HEK293 (cell line): ENCODE measurements around the gene MATN3.

Source experiments
- CTCF ChIA-PET: fragments of 350-600 bp; formaldehyde crosslinking; extraction: SDS; loops from one replicate; lab custom pipeline; 2021; ENCODE audit warnings: antibody characterized with exemption; lab: Yijun Ruan, JAX
- POLR2A ChIA-PET: fragments of 300-600 bp; formaldehyde crosslinking; extraction: SDS; loops from one replicate; lab custom pipeline; 2020; ENCODE audit warnings: antibody characterized with exemption, inconsistent platforms; lab: Yijun Ruan, JAX
- H3K27ac ChIP-seq: fragments of 200-500 bp; sonication (Bioruptor generic); 2 replicates; pipeline ENCODE4 v1.5.1; 2014; ENCODE audit warnings: low read depth, low read length, control low read depth, inconsistent platforms; ENCODE audit errors: extremely low read depth
- H3K36me3 ChIP-seq, 2 experiments: fragments of 200-500 bp in 1 of 2; sonication (Bioruptor generic) in 1 of 2; 1 replicate in 1 of 2; 2 replicates in 1 of 2; pipeline ENCODE4 v1.5.1; 2014 to 2017; ENCODE audit warnings: inconsistent platforms in 2 of 2, low read length in 2 of 2; ENCODE audit not compliant: control insufficient read depth in 2 of 2, insufficient read depth in 1 of 2
- H3K4me1 ChIP-seq: fragments of 200-500 bp; sonication (Bioruptor generic); 2 replicates; pipeline ENCODE4 v1.5.1; 2014; ENCODE audit warnings: mild to moderate bottlenecking, low read length, inconsistent platforms; ENCODE audit not compliant: control insufficient read depth, insufficient read depth
- H3K4me3 ChIP-seq: 2 replicates; pipeline ENCODE4 v1.5.1; 2011; ENCODE audit warnings: low read depth, mild to moderate bottlenecking, control low read depth, low read length, moderate library complexity
- H3K9me3 ChIP-seq: fragments of 200-500 bp; sonication (Bioruptor generic); 2 replicates; pipeline ENCODE4 v1.5.1; 2014; ENCODE audit warnings: low read depth, low read length, inconsistent platforms; ENCODE audit not compliant: control insufficient read depth, insufficient read depth
- BCL11A ChIP-seq: fragments of 450-650 bp; formaldehyde crosslinking; IDR thresholded peaks from 2 replicates; pipeline ENCODE4 v1.5.1; 2016; ENCODE audit warnings: low read depth, missing biosample characterization, missing genetic modification characterization
- KLF9 ChIP-seq: fragments of 450-650 bp; formaldehyde crosslinking; IDR thresholded peaks from 2 replicates; pipeline ENCODE4 v1.5.1; 2016; ENCODE audit warnings: missing biosample characterization, missing genetic modification characterization, low read depth
- PRDM1 ChIP-seq: fragments of 450-650 bp; formaldehyde crosslinking; IDR thresholded peaks from 2 replicates; pipeline ENCODE4; 2016; ENCODE audit warnings: missing biosample characterization, missing genetic modification characterization
- SCRT2 ChIP-seq: fragments of 450-650 bp; formaldehyde crosslinking; IDR thresholded peaks from 2 replicates; pipeline ENCODE4 v1.5.1; 2016; ENCODE audit warnings: missing biosample characterization, missing genetic modification characterization
- WT1 ChIP-seq: fragments of 450-650 bp; formaldehyde crosslinking; IDR thresholded peaks from 2 replicates; pipeline ENCODE4 v1.5.1; 2016; ENCODE audit warnings: missing biosample characterization, missing genetic modification characterization
- ZBTB1 ChIP-seq: fragments of 450-650 bp; formaldehyde crosslinking; IDR thresholded peaks from 2 replicates; pipeline ENCODE4 v1.5.1; 2016; ENCODE audit warnings: missing biosample characterization, missing genetic modification characterization
- ZFHX2 ChIP-seq: fragments of 450-650 bp; formaldehyde crosslinking; conservative IDR thresholded peaks from 2 replicates; pipeline ENCODE4 v1.5.1; 2016; ENCODE audit warnings: missing biosample characterization, missing genetic modification characterization
- ZNF16 ChIP-seq: fragments of 450-650 bp; formaldehyde crosslinking; IDR thresholded peaks from 2 replicates; pipeline ENCODE4 v1.5.1; 2016; ENCODE audit warnings: low read depth, missing biosample characterization, missing genetic modification characterization
- ZNF169 ChIP-seq: fragments of 450-650 bp; formaldehyde crosslinking; IDR thresholded peaks from 2 replicates; pipeline ENCODE4 v1.5.1; 2016; ENCODE audit warnings: missing biosample characterization, missing genetic modification characterization
- ZNF202 ChIP-seq: fragments of 450-650 bp; formaldehyde crosslinking; IDR thresholded peaks from 2 replicates; pipeline ENCODE4 v1.5.1; 2016; ENCODE audit warnings: missing biosample characterization, missing genetic modification characterization, borderline replicate concordance
- ZNF211 ChIP-seq: fragments of 450-650 bp; formaldehyde crosslinking; IDR thresholded peaks from 2 replicates; pipeline ENCODE4 v1.5.1; 2016; ENCODE audit warnings: low read depth, missing biosample characterization, missing genetic modification characterization
- ZNF324 ChIP-seq: fragments of 450-650 bp; formaldehyde crosslinking; IDR thresholded peaks from 2 replicates; pipeline ENCODE4 v1.5.1; 2016; ENCODE audit warnings: missing biosample characterization, missing genetic modification characterization
- ZNF501 ChIP-seq: fragments of 450-650 bp; formaldehyde crosslinking; IDR thresholded peaks from 2 replicates; pipeline ENCODE4 v1.5.1; 2016; ENCODE audit warnings: missing biosample characterization, missing genetic modification characterization
- ZNF544 ChIP-seq: fragments of 450-650 bp; formaldehyde crosslinking; IDR thresholded peaks from 2 replicates; pipeline ENCODE4 v1.5.0; 2017; ENCODE audit warnings: missing biosample characterization, missing genetic modification characterization
- ZNF561 ChIP-seq: fragments of 450-650 bp; IDR thresholded peaks from 2 replicates; pipeline ENCODE4 v1.5.1; 2018; ENCODE audit warnings: missing biosample characterization, missing genetic modification characterization, borderline replicate concordance
- ZNF621 ChIP-seq: fragments of 450-650 bp; formaldehyde crosslinking; IDR thresholded peaks from 2 replicates; pipeline ENCODE4 v1.5.1; 2017; ENCODE audit warnings: missing biosample characterization, missing genetic modification characterization
- ZNF76 ChIP-seq: fragments of 450-650 bp; formaldehyde crosslinking; IDR thresholded peaks from 2 replicates; pipeline ENCODE4; 2016; ENCODE audit warnings: low read depth, missing biosample characterization, missing genetic modification characterization, borderline replicate concordance
- ZNF830 ChIP-seq: fragments of 450-650 bp; IDR thresholded peaks from 2 replicates; pipeline ENCODE4 v1.5.0; 2018; ENCODE audit warnings: missing biosample characterization, missing genetic modification characterization, low read depth, mild to moderate bottlenecking, moderate library complexity
- ZNF837 ChIP-seq: fragments of 450-650 bp; formaldehyde crosslinking; IDR thresholded peaks from 2 replicates; pipeline ENCODE4 v1.5.1; 2016; ENCODE audit warnings: missing biosample characterization, missing genetic modification characterization
- TF ChIP-seq, protein P1 (sequence below): sonication (generic); formaldehyde crosslinking; IDR thresholded peaks from 2 replicates; pipeline ENCODE4 v1.8.1; 2022; ENCODE audit warnings: mild to moderate bottlenecking, moderate library complexity, missing genetic modification reagents
- TF ChIP-seq, protein P2 (sequence below): fragments of 450-650 bp; formaldehyde crosslinking; IDR thresholded peaks from 2 replicates; pipeline ENCODE4 v1.5.1; 2016; ENCODE audit warnings: missing biosample characterization, missing genetic modification characterization
- TF ChIP-seq, protein P3 (sequence below): fragments of 450-650 bp; IDR thresholded peaks from 2 replicates; pipeline ENCODE4 v1.5.1; 2018; ENCODE audit warnings: missing biosample characterization, mild to moderate bottlenecking, missing genetic modification characterization
- TF ChIP-seq, protein P4 (sequence below): fragments of 450-650 bp; formaldehyde crosslinking; IDR thresholded peaks from 2 replicates; pipeline ENCODE4 v1.5.1; 2016; ENCODE audit warnings: missing biosample characterization, missing genetic modification characterization
- TF ChIP-seq, protein P5 (sequence below): fragments of 450-650 bp; formaldehyde crosslinking; IDR thresholded peaks from 2 replicates; pipeline ENCODE4 v1.5.1; 2016; ENCODE audit warnings: missing biosample characterization, missing genetic modification characterization
- TF ChIP-seq, protein P6 (sequence below): fragments of 450-650 bp; formaldehyde crosslinking; optimal IDR thresholded peaks from 2 replicates; pipeline ENCODE3; 2016; ENCODE audit warnings: missing biosample characterization, mild to moderate bottlenecking, missing genetic modification characterization

The MATN3 gene

DNA sequence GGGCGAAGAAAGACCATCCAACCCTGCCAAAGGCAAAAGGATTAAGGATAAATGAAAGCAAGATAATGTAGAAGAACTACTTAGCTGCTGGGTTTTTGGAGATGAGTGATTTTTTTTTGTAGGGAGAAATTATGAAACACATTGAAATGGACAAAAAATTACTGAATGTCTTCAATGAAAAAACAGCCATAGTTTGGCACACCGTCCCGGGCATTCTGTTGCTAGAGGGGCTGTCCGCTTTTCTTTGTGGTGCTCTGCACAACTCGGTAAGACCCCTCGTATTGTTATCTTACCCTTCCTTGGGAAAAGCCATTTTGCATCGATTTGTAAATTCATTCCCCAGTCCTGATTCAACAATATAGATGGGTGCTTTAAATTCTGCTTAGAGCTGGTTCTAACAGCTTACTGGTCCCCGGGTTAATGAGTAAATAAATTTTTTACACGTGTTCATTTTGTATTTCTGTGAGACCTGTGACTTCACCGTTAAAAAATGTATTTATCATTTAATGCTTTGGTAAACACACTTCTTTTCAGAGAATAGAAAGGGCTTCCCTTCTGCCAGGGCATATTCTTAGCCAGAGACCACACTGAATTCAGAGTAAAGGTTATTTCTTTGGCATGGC, 39.9 kb upstream of the MATN3 start (continued):
- TF ChIP-seq, protein P1, sequence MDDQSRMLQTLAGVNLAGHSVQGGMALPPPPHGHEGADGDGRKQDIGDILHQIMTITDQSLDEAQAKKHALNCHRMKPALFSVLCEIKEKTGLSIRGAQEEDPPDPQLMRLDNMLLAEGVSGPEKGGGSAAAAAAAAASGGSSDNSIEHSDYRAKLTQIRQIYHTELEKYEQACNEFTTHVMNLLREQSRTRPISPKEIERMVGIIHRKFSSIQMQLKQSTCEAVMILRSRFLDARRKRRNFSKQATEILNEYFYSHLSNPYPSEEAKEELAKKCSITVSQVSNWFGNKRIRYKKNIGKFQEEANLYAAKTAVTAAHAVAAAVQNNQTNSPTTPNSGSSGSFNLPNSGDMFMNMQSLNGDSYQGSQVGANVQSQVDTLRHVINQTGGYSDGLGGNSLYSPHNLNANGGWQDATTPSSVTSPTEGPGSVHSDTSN (CRISPR knock-in tag) = no peak
- TF ChIP-seq ZNF837 (tag by site-specific recombination) (no peak), ZNF202 (no peak), KLF9 (tag by site-specific recombination) (no peak), ZNF830 (tag by site-specific recombination) (no peak), ZNF211 (tag by site-specific recombination) (no peak), ZNF16 (tag by site-specific recombination) (no peak), ZNF76 (tag by site-specific recombination) (no peak), ZNF621 (tag by site-specific recombination) (no peak), ZFHX2 (no peak), ZBTB1 (tag by site-specific recombination) (no peak), ZNF169 (tag by site-specific recombination) (no peak), ZNF544 (no peak)
- TF ChIP-seq, protein P2, sequence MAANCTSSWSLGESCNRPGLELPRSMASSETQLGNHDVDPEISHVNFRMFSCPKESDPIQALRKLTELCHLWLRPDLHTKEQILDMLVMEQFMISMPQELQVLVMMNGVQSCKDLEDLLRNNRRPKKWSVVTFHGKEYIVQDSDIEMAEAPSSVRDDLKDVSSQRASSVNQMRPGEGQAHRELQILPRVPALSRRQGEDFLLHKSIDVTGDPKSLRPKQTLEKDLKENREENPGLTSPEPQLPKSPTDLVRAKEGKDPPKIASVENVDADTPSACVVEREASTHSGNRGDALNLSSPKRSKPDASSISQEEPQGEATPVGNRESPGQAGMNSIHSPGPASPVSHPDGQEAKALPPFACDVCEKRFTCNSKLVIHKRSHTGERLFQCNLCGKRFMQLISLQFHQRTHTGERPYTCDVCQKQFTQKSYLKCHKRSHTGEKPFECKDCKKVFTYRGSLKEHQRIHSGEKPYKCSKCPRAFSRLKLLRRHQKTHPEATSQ (tag by site-specific recombination) = no peak
- TF ChIP-seq, protein P3, sequence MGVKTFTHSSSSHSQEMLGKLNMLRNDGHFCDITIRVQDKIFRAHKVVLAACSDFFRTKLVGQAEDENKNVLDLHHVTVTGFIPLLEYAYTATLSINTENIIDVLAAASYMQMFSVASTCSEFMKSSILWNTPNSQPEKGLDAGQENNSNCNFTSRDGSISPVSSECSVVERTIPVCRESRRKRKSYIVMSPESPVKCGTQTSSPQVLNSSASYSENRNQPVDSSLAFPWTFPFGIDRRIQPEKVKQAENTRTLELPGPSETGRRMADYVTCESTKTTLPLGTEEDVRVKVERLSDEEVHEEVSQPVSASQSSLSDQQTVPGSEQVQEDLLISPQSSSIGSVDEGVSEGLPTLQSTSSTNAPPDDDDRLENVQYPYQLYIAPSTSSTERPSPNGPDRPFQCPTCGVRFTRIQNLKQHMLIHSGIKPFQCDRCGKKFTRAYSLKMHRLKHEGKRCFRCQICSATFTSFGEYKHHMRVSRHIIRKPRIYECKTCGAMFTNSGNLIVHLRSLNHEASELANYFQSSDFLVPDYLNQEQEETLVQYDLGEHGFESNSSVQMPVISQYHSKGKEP = no peak
- TF ChIP-seq, protein P4, sequence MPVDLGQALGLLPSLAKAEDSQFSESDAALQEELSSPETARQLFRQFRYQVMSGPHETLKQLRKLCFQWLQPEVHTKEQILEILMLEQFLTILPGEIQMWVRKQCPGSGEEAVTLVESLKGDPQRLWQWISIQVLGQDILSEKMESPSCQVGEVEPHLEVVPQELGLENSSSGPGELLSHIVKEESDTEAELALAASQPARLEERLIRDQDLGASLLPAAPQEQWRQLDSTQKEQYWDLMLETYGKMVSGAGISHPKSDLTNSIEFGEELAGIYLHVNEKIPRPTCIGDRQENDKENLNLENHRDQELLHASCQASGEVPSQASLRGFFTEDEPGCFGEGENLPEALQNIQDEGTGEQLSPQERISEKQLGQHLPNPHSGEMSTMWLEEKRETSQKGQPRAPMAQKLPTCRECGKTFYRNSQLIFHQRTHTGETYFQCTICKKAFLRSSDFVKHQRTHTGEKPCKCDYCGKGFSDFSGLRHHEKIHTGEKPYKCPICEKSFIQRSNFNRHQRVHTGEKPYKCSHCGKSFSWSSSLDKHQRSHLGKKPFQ (tag by site-specific recombination) = no peak
- TF ChIP-seq, all 188 proteins: peak for 7

DNA sequence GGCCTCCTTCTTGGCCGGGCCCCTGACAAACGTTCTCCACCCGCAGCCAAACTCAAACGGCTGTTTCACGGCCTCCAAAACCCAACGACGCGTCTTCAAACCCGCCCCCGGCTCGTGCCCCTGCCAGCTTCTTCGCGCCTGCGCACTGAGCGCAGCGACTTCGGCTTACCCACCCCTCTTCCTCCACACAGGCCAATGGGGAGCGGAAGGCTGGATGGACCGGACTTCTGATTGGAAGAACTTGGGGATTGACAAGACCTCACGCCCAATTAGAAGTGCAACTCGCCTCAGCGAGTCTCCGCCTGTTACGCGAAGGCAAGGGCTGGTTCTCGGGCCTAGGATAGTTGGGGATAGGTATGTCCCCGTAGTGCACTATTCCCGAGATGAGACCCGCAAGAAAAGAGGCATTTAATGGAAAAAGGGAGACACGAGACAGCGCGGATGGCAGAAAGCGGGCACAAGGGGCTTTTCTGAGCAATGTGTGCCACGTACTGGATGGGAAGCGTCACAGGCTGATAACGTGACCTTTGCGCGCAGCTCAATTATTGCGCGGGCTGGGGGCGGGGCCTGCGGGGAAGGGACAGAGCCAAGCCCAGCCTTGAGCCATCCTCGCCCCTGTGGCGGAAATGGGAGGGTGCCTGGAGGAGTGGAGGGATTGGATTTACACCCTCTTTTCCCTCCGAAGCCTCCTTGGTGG, 39.2 kb upstream of the MATN3 start, which contains the start of gene LAPTM4A:
LAPTM4A (minus strand) TSS at position 97 of the 697 bp plus-strand sequence. CDS start 108 bp downstream, outside the sequence.
- Histone ChIP-seq H3K27ac (peak within 1 kb of the TSS; percentile 83), H3K4me1 (peaks cover 7% of the 10 kb centered on the region), H3K4me3 (peak within 1 kb of the TSS; percentile 81), H3K36me3 (no peaks in the 10 kb centered on the region; a peak in 1 of 3 replicates), H3K9me3 (no peaks in the 10 kb centered on the region)
- POLR2A ChIA-PET = interaction anchor here (0.6 to 2.1 kb wide), 11 partner anchors 10 to 395 kb away, joined by 3 to 11 read pairs (median 4); partner anchors contain the start of genes RHOB and WDR35
- CTCF ChIA-PET = interaction anchor here (0.6 to 3.2 kb wide), 7 partner anchors 17 to 468 kb away, joined by 3 to 14 read pairs (median 3); no protein-coding TSS in a partner anchor
- TF ChIP-seq ZNF324 (tag by site-specific recombination) = peak; percentile 22; the same call in 1 of the 2 replicates
- TF ChIP-seq WT1 (tag by site-specific recombination) = peak; percentile 52
- peak; percentile 93 for TF ChIP-seq SCRT2 (tag by site-specific recombination)
- peak; percentile 62; the same call in 1 of the 2 replicates for TF ChIP-seq BCL11A (tag by site-specific recombination)
- no peak for TF ChIP-seq PRDM1
- TF ChIP-seq ZNF501 (tag by site-specific recombination) = peak; percentile 71; the same call in 1 of the 2 replicates
- peak; percentile 21; the same call in 1 of the 2 replicates for TF ChIP-seq ZNF561 (tag by site-specific recombination)
- TF ChIP-seq, protein P5, sequence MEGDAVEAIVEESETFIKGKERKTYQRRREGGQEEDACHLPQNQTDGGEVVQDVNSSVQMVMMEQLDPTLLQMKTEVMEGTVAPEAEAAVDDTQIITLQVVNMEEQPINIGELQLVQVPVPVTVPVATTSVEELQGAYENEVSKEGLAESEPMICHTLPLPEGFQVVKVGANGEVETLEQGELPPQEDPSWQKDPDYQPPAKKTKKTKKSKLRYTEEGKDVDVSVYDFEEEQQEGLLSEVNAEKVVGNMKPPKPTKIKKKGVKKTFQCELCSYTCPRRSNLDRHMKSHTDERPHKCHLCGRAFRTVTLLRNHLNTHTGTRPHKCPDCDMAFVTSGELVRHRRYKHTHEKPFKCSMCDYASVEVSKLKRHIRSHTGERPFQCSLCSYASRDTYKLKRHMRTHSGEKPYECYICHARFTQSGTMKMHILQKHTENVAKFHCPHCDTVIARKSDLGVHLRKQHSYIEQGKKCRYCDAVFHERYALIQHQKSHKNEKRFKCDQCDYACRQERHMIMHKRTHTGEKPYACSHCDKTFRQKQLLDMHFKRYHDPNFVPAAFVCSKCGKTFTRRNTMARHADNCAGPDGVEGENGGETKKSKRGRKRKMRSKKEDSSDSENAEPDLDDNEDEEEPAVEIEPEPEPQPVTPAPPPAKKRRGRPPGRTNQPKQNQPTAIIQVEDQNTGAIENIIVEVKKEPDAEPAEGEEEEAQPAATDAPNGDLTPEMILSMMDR (tag by site-specific recombination) = 0 out of 2 replicates have a peak, but pooled peaks have one; percentile 9
- TF ChIP-seq, protein P2 (tag by site-specific recombination) = peak; percentile 63; the same call in 1 of the 2 replicates
- TF ChIP-seq, protein P6, sequence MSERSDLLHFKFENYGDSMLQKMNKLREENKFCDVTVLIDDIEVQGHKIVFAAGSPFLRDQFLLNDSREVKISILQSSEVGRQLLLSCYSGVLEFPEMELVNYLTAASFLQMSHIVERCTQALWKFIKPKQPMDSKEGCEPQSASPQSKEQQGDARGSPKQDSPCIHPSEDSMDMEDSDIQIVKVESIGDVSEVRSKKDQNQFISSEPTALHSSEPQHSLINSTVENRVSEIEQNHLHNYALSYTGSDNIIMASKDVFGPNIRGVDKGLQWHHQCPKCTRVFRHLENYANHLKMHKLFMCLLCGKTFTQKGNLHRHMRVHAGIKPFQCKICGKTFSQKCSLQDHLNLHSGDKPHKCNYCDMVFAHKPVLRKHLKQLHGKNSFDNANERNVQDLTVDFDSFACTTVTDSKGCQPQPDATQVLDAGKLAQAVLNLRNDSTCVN = peak; percentile 89
